GM10847 (cell line): ENCODE measurements around the gene EXD3.

Experiments used
- POLR2A ChIP-seq: IDR thresholded peaks from 2 replicates; pipeline ENCODE4 v1.6.1; 2011; ENCODE audit not compliant: insufficient read length; ENCODE audit errors: extremely low read depth

The EXD3 gene

DNA sequence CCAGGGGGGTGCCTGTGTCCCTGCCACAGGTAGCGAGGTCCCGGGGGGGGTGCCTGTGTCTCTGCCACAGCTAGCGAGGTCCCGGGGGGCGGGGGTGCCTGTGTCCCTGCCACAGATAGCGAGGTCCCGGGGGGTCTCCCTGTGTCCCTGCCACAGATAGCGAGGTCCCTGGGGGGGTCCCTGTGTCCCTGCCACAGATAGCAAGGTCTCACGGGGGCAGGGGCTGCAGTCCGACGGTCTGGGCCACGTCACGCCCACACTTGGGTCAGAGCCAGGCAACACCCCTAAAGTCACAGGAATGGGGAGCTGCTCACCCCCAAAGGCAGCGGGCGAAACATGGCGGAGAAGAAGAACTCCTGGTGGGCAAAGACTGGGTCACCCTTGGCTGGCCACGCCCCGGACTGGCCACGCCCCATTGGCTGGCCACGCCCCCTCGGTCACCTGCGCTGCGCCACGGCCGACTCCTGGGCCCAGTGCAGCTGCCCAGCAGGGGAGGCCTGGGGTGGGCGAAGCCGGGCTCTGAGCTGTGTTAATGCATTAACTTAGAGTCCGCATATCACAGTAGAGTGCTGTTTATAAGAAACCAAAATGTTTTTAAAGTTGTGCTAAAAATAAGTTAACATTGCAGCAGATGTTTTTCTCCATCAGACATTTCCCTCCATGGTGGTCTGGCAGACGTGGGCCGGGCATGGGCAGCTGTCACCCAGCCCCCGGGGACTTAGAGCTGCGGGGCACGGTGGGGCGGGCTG lies 7.2 kb upstream of the EXD3 start:
- no peak for TF ChIP-seq POLR2A

GRCh38 chr9:137429546-137429890 lies 6.6 kb upstream of the EXD3 start:
- no peak for TF ChIP-seq POLR2A

- TF ChIP-seq POLR2A = no peak
Measured at GRCh38 chr9:137428841-137429545, 6.0 kb upstream of the EXD3 start.

DNA sequence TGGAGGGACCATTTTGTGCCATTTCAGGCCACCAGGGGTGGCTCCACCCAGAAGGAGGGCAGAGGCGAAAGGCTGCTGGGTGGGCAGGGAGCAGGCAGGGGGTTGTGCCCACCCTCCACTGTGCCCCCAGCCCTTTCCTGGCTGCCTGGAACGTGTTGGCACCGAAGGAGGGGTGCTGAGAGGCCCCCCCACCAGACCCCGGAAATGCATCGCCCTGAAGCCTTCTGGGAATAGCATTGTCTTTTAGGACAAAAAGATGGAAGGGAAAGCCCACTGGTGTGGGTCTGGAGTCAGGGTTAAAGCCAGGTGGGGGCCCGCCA lies 5.3 kb upstream of the EXD3 start:
- TF ChIP-seq POLR2A = no peak

DNA sequence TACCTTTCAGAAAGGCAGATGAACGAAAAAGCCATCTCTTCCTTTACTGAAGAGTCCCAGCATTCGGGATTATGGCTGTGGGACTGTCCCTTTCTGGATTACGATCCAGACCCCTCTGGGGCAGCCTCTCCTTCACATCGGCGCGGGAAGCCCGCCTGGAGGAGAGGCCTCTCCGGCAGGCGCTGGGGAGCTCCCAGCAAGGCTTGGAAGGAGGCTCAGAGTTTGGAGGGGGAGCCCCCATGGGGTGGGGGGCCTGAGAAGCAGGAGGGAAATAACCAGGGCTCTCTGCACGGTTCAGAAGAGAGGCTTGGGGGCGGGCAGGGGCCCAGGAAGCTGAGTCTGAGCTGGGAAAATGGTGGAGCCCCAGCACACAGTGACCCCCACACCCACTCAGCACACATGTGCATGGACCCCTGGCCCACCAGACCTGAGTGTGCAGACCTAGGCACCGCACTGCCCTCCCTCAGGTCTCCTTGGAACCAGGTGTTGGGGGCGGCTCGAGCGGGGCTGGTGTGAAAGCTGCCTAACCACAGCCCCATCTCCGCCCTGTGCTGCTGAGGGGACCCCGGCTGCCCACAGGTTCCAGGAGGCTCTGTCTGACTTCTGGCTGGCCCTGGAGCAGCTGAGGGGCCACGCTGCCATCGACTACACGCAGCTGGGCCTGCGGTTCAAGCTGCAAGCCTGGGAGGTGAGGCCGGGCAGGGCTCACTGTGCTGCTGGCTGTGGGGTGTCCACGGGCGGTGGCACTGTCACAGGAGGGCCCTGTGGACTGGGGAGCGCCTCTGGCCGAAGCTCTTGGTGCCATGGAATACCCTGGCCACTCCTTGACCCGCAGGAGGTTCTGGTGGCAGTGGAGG lies 4.7 kb upstream of the EXD3 start:
- TF ChIP-seq POLR2A = no peak

DNA sequence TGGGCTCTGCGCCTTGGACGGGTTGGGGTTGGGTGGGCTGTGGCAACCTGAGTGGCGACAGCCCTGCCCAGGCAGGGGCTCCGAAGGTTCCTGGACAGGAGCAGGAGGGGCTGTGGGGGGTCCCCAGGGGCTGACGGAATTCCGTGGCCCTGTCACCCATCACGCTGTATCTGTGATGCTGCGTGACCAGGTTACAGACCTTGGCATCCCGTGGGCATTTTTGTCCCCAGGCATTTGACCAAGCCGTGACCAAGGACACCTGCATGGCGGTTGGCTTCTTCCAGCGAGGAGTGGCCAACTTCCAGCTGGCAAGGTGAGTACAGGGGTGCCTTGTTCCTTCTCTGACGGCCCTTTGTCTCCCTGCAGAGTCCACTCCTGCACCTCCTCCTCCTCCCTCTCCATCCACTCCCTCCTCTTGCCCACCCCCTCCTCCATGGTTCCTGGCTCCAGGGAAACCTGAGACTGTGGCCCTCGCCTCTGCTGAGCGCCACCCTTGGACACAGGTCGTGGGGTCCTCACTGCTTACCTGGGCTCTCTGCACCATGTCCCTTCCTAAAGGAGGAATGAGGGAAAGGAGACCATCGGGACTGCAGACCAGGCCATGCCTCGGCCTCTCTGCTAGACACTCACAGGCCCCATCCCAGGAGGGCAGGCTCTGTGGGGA lies 3.2 kb upstream of the EXD3 start:
- no peak for TF ChIP-seq POLR2A

DNA sequence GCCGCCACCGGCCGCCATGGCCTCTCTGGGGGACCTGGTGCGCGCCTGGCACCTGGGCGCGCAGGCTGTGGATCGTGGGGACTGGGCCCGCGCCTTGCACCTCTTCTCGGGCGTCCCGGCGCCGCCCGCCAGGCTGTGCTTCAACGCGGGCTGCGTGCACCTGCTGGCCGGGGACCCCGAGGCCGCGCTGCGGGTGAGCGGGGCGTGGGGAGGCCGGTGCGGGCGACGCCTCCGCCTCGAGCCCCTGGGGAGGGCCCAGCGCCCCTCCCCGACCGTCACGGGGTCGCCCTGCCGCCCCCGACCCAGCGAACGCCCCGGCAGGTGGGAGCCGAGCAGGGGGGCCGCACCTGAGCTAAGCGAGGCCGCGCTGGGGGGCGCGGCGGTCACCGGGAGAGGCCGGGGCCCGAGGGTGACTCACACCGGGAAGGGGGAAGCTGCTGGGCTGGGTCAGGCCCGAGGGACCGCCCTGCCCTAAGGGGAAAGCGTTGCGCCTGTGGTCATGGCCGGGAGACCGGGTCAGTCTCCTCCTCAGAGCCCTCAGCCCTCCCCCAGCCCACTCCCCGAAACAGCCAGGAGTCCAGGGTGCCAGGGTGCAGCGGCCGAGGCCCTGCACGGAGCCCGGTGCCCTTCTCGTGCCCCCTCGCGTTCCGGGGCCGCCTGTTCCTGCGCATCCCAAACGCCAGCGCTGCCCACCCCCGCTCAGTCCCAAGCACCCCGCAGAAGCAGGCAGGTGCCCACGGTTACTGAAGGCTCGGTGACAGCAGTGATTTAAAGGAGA lies 741 bp upstream of the EXD3 start:
- TF ChIP-seq POLR2A = no peak

DNA sequence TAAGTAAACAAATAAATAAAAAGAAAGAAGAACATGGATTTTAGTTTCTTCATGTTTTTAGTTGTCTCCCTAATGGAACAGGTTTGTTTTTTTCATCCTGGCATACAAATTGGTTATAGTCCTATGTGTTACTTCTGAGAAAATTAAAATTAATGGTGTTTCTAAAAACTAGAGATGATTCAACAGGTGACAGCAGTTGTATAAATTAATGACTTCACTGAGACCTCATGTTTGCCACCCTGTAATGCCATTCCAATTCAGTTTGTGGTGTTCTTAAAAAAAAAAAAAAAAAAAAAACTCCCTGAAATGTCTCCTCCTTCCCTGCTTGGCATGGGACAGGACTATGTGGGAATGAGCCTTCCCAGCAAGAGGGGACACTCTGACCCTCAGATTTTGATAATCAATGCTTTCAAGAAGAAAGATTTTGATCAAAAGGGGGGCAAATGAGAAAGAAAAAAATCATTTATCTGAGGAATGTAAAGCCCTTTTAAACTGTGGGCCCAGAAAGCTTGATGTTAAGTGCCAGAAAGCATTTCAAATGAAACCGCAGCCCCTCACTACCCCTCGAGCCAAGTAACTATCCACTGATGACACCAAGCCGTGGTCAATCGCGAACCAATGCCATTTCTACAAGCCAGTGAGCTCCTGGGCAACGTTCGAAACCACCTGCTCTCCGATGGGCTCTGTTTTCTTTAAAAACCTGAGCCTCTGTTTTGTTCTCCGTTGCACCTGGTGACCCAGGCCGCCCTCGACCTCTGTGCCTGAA lies 941 bp downstream of the EXD3 start:
- TF ChIP-seq POLR2A = no peak

DNA sequence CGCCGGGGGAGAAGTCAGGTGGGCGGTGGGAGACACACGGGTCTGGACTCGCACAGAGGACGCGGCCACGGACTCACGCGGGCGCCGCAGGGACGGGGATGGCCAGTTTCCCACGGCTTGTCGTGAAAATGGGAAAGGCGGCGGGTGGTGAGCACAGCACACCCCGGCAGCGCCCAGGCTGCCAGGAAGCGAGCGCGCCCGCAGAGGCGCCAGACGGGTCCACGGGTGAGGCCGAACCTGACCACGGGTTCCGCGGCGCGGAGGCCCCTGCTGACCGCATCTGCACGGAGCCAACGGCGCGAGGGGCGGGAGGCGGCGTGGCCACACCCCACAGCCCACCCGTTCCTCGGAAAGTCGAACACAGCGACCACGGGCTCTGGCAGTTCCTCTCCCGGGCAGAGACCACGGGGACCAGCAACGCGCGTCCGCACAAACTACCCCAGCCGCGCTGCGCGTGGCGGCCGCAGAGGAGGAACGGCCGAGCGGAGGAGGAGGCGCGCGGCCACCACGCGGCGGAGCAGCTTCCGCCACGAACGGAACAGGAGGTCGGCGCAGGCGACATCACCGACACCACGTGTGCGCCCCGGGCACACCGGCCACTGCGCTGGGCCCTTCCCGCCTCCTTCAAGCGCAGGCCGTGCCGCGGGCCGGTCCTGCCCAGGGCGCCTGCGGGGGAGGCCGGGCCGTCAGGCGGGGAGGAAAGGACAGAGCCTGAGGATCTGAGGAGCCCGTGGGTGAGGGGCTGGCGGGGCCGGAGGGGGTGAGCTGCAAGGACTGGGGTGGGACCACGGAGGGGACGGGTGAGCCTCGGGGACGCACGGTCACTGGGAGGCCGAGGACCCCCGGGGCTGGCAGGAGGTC lies 5.6 kb downstream of the EXD3 start:
- TF ChIP-seq POLR2A = no peak

DNA sequence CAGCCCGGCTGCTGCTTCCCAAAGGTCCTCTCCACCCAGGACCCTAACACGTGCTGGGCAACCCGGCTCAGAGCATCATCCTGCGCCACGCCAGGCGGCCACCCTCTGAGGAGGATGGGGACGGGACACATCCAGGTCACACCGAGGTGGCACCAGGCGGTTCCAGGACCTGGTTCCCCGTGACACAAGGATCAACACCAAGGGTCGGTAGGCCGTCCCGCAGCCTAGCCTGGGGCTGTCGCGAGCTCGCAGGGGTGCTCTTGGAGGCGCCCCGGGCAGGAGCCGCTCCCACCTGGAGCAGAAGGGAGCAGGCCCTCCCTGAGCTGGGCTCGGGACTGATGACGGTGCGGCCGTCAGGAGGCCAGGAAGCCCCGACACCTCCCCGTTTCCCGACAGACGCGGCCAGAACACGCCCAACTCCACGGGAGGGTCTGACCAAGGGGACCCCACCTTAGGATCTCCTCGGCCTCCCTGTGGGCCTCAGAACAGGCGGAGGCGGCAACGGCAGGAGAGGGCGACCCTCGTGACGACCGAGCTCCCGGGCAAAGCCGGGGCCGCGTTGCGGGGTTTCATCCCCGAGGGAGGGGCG lies 6.3 kb downstream of the EXD3 start:
- no peak for TF ChIP-seq POLR2A

DNA sequence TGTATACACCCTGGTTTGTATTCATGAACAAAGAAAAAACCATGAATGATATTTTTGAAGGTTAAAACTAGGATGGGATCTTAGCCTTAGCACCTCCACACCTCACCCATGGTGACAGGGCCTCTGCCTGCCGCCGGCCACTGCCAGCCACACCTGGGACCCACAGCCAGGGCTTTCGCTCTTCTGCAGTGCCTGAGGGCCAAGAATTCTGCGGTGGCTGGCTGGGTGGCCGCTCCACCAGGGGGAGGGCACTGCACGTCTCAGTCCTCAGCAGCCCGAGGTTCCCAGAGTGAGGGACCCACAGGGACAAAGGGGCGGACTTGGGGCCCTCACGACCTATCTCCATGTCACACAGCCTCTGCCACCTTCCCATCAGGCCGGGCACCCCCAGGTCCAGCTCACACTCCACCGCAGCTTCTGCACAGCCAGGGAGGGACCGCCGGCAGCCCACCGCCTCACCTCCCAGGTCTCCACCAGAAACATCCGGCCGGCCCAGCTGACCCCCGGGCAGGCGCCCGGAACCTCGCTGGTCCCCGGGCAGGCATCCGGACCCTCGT lies 6.9 kb downstream of the EXD3 start:
- no peak for TF ChIP-seq POLR2A

- TF ChIP-seq POLR2A = no peak
Measured at GRCh38 chr9:137415451-137415850, 7.5 kb downstream of the EXD3 start.

DNA sequence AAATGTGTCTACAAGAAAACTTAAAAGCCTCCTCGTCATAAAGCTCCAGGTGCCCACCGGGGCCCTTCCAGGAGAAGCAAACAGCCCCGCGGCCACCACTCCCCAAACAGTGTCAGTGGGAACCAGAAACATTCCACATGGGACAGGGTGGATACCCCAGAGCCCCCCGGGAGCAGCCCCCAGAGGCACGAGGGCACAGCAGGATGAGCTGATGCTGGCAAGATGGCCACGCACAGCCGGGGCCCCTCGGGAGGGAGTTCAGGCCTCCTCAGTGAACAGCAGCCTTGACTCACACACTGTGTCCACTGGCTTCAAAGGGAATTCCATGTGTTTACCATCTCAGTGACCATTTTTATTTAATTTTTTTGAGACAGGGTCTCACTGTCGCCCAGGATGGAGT lies 10.5 kb downstream of the EXD3 start:
- no peak for TF ChIP-seq POLR2A
